ENCODE data around the gene YBX1. TPM values are rescaled to one million over a fixed set of nuclear protein-coding genes. Genes with fewer than 3 reads are reported as not detected.

The YBX1 gene
- total RNA-seq, 2 donors from 2014 or later: 471 to 894 TPM

DNA sequence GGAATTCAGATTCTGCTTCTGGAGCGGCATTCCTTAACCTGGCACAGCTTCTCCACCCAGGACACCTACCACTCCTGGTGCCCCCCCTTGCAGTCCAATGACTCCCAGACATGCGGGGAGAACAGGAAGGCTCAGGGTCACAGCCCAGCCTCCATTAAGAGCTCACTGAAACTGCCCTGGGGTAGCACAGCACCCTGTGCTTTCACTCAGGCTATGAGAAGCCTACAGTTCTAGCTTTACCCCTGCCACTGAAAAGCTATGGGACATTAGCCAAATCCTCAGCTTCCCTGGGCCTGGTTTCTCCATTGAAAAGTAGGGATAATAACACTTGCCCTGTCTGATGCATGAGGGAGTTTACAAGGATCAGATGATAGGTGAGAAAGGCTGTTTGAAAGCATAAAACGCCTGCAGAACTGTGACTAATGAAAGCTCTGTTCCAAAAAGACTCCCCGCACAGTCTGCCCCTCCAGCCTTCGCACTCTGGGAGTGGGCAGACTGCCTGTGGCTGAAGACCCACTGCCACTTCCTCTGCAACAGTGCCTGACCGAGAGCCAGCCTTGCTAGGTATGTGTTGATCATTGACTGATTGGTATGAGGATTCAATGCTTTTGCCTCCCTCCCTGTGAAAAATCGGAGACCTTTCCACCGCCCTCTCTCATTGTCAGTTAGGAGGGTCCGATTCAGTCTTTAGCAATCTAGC, 60.5 kb downstream of the YBX1 start:
- no peaks in the 10 kb centered on the region for H3K9me3 ChIP-seq
- no peak overlapping the region for H3K27ac ChIP-seq
- H3K27me3 ChIP-seq: no peaks in the 10 kb centered on the region
- H3K4me3 ChIP-seq: no peak overlapping the region
- no peak overlapping the region for H3K9ac ChIP-seq (ENCODE audit: low read depth in 2 of 2, low read length in 2 of 2)
- H3K4me1 ChIP-seq: no peaks in the 10 kb centered on the region
- no peaks in the 10 kb centered on the region for H3K36me3 ChIP-seq
- TF ChIP-seq, protein P1, sequence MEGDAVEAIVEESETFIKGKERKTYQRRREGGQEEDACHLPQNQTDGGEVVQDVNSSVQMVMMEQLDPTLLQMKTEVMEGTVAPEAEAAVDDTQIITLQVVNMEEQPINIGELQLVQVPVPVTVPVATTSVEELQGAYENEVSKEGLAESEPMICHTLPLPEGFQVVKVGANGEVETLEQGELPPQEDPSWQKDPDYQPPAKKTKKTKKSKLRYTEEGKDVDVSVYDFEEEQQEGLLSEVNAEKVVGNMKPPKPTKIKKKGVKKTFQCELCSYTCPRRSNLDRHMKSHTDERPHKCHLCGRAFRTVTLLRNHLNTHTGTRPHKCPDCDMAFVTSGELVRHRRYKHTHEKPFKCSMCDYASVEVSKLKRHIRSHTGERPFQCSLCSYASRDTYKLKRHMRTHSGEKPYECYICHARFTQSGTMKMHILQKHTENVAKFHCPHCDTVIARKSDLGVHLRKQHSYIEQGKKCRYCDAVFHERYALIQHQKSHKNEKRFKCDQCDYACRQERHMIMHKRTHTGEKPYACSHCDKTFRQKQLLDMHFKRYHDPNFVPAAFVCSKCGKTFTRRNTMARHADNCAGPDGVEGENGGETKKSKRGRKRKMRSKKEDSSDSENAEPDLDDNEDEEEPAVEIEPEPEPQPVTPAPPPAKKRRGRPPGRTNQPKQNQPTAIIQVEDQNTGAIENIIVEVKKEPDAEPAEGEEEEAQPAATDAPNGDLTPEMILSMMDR (IDR thresholded peaks at IDR 0.05): no peak
- DNase-seq: no peak
- intact Hi-C loops (cut with DNase I): loop anchor here (10.0 kb wide), 1 partner anchor 398 kb away; no protein-coding TSS in a partner anchor

DNA sequence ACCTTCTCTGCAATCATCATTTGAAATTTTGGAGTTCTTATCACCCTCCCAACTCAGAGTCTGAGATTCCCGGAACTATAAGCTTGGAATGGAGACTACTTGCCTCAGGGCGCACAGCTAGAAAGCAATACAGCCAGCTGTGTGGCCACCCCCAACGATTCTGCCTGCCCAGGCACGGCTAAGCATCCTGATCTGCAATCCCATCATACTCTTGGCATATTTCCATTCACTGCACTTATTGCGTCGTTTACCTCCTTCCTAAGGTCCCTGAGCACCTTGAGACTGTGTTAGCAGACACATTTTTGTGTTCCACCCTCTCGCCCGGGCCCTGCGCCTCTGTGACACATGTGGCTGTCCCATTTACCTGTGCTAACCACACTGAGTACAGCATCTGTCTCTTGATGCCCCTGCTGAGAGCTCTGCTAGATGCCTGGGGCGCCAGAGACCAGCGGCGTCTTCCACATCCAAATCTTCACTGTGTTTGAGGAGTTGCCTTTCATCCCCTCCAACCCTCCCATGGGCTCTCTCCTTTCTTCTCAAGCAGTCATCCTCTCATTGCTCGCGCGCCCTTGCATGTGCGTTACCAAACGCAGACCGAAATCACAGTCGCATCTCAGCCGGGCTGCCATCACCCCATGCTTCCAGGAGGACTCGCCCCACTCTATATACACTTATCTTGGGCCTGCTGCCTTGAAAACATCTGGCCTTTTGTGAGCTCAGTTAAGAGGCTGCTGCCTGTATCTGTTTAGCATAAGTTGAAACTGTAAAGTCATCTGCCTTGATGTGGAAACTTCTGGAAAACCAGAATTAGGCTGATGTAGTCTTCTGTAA, 61.3 kb downstream of the YBX1 start:
- no peak overlapping the region for H3K4me3 ChIP-seq
- H3K9ac ChIP-seq (ENCODE audit: low read depth in 2 of 2, low read length in 2 of 2): no peak overlapping the region
- H3K27ac ChIP-seq: no peak overlapping the region
- intact Hi-C loops (cut with DNase I): loop anchor here (10.0 kb wide), 1 partner anchor 399 kb away; no protein-coding TSS in a partner anchor
- no peaks in the 10 kb centered on the region for H3K4me1 ChIP-seq
- H3K9me3 ChIP-seq: no peaks in the 10 kb centered on the region
- DNase-seq: no peak
- TF ChIP-seq, protein P1 (IDR thresholded peaks at IDR 0.05): no peak
- no peaks in the 10 kb centered on the region for H3K27me3 ChIP-seq
- no peaks in the 10 kb centered on the region for H3K36me3 ChIP-seq

DNA sequence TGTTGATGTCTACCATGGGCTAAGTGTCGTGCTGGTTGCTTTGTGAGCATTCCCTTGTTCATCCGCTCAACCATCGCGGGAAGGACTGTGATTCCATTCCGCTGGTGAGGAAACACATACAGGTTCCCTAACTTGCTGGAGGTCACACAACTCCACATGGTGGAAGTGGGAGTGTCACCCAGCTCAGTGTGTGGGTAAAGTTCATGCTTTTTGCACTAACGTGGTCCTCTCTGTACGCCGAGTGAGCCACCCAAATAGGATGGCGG, 61.9 kb downstream of the YBX1 start:
- TF ChIP-seq, protein P1 (IDR thresholded peaks at IDR 0.05): no peak
- no peaks in the 10 kb centered on the region for H3K9me3 ChIP-seq
- no peak overlapping the region for H3K27ac ChIP-seq
- intact Hi-C loops (cut with DNase I): loop anchor here (10.0 kb wide), 1 partner anchor 399 kb away; no protein-coding TSS in a partner anchor
- no peak for DNase-seq
- H3K4me3 ChIP-seq: no peak overlapping the region
- no peaks in the 10 kb centered on the region for H3K27me3 ChIP-seq
- no peaks in the 10 kb centered on the region for H3K36me3 ChIP-seq
- H3K9ac ChIP-seq (ENCODE audit: low read depth in 2 of 2, low read length in 2 of 2): no peak overlapping the region
- no peaks in the 10 kb centered on the region for H3K4me1 ChIP-seq

DNA sequence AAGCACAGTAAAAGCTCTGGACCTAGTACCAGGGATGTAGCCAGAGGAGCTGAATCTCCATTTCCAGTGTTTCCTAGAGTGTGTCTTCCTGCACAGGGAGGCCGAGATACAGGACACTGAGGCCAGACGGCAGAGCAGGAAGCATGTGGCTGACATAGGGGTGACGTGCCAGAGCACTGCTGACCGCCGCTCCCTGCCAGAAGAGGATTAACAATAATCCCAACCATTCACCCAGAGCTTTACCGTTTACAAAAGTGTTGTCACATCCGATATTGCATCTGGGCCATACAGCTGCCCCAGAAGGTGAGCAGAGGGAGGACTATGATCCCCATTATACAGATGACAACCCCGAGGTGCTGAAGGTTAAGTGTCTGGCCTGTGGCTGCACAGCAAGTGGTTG, 63.6 kb downstream of the YBX1 start:
- TF ChIP-seq, protein P1 (IDR thresholded peaks at IDR 0.05): no peak
- intact Hi-C loops (cut with DNase I): loop anchor here (5.0 to 10.0 kb wide), 2 partner anchors 169 to 401 kb away; no protein-coding TSS in a partner anchor
- Histone ChIP-seq H3K9ac (ENCODE audit: low read depth in 2 of 2, low read length in 2 of 2) (no peak overlapping the region), H3K4me3 (no peak overlapping the region), H3K27me3 (no peaks in the 10 kb centered on the region), H3K4me1 (no peaks in the 10 kb centered on the region), H3K27ac (no peak overlapping the region), H3K36me3 (no peaks in the 10 kb centered on the region), H3K9me3 (no peaks in the 10 kb centered on the region)
- DNase-seq: no peak

DNA sequence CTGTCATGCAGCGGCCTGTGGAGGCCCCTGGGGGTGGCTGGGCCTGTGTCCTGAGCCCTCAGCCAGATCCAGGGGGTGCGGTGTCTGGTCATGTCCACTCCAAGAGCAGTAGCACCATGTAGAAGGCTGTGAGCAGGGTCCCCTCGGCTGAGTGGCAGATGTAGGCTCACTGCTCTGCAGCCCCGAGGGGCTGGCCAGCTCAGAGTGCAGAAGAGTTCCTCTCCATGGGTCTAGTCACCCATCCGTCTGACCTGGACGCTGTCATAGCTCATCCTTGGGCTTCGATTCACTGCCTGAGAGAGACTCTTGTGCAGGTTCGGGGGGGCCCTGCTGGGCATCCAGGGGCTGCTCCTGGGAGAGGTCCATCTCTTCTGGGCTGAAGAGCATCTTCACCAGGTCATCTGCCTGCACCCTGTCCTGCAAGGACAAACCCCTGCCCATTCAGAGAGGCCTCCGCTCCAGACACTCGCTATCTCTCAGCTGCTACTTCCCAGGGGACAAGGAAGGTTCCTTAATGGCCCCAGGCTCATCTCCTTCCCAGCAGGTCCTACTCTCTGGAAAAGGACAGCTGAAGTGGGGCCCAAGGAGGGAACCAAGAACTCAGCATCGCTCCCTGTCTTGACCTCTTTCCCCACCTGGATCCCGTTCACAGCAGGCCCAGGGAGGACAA, 64.4 kb downstream of the YBX1 start:
- H3K36me3 ChIP-seq: no peaks in the 10 kb centered on the region
- H3K4me1 ChIP-seq: no peaks in the 10 kb centered on the region
- H3K27ac ChIP-seq: no peak overlapping the region
- no peaks in the 10 kb centered on the region for H3K9me3 ChIP-seq
- intact Hi-C loops (cut with DNase I): loop anchor here (5.0 to 10.0 kb wide), 2 partner anchors 169 to 402 kb away; no protein-coding TSS in a partner anchor
- no peak overlapping the region for H3K4me3 ChIP-seq
- no peak overlapping the region for H3K9ac ChIP-seq (ENCODE audit: low read depth in 2 of 2, low read length in 2 of 2)
- DNase-seq: no peak
- TF ChIP-seq, protein P1 (IDR thresholded peaks at IDR 0.05): no peak
- no peaks in the 10 kb centered on the region for H3K27me3 ChIP-seq
